ENCODE measurements around the gene MKNK2.

The MKNK2 gene

DNA sequence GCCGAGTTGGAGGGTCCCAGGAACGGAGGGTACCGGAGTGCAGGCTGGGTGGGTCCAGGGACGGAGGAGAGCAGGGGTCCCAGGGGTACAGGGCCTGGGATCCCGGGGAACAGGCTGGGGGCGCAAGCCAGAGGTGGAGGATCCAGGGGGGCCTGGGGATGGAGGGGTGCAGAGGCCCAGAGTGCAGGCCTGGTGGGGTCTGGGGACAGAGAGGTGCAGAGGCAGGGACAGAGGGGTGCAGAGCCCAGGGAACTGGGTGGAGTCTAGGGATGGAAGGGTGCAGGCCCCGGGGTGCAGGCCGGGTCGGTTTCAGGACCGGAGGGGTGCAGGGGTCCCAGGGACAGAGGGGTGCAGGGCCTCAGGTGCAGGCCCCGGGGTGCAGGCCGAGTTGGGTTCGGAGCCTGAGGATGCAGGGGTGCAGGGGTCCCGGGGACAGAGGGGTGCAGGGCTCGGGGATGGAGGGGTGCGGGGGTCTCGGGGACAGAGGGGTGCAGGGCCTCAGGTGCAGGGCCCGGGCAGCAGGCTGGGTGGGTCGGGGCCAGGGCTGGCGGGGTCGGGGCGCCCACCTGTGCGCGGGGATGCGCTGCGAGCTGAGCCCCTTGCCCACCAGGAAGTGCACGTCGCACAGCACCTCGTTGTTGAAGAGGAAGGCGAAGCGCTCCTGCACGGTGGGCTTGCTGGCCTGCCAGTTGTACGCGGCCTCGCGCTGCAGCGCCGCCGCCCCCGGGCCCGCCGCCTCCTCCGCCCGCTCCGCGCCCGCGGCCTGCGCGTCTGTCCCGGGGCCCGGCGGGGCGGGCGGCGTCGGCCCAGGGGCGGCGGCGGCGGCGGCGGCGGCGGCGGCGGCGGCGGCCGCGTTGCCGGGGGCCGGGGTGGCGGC lies 36.1 kb downstream of the MKNK2 start:
- H3K9me3 ChIP-seq (ENCODE audit: control extremely low read depth in 1 of 5, control insufficient read depth in 4 of 5, insufficient read depth in 2 of 5, low read depth in 1 of 5, low read length in 4 of 5), result no peaks in the 10 kb centered on the region
- ChIA-PET POLR2A (interaction anchor here (0.7 to 1.1 kb wide), 2 partner anchors 37 to 59 kb away, joined by 3 to 4 read pairs; no protein-coding TSS in a partner anchor), CTCF (no interaction called here)
- peak in 2 of 3 donors; percentile 49 to 66 for DNase-seq
- H3K27ac ChIP-seq (ENCODE audit: insufficient read depth in 1 of 2, low read depth in 1 of 2, low read length in 2 of 2, poor library complexity in 1 of 2, severe bottlenecking in 2 of 2), result no peak overlapping the region
- H3K36me3 ChIP-seq (ENCODE audit: control insufficient read depth in 4 of 4, insufficient read depth in 4 of 4, low read length in 3 of 4), result peaks cover 0 to 11% (median 1%) of the 10 kb centered on the region in 4 experiments
- peaks cover 0 to 32% (median 19%) of the 10 kb centered on the region in 4 experiments for H3K4me1 ChIP-seq (ENCODE audit: control extremely low read depth in 1 of 4, control insufficient read depth in 4 of 4, insufficient read depth in 4 of 4, low read length in 3 of 4)
- no peaks in the 10 kb centered on the region for H3K27me3 ChIP-seq (replicated peaks in 2 of 5; ENCODE audit: control insufficient read depth in 4 of 5, insufficient read depth in 5 of 5, low read length in 4 of 5)
- WGBS (ENCODE audit: insufficient coverage), result 15% methylated on average over 47 of the region's 74 CpGs
- H3K4me3 ChIP-seq (ENCODE audit: control insufficient read depth in 1 of 7, extremely low read depth in 1 of 7, insufficient read depth in 4 of 7, low read depth in 2 of 7, low read length in 6 of 7), result peak overlapping the region in 6 of 7 experiments; percentile 37 to 84 (median 60)

GRCh38 chr19:2014131-2014571 lies 36.9 kb downstream of the MKNK2 start:
- CTCF ChIA-PET, result no interaction called here
- H3K27me3 ChIP-seq (replicated peaks in 2 of 5; ENCODE audit: control insufficient read depth in 4 of 5, insufficient read depth in 5 of 5, low read length in 4 of 5), result no peaks in the 10 kb centered on the region
- WGBS (ENCODE audit: insufficient coverage), result 78% methylated on average over 4 of the region's 5 CpGs
- H3K4me1 ChIP-seq (ENCODE audit: control extremely low read depth in 1 of 4, control insufficient read depth in 4 of 4, insufficient read depth in 4 of 4, low read length in 3 of 4), result peaks cover 0 to 28% (median 17%) of the 10 kb centered on the region in 4 experiments
- H3K36me3 ChIP-seq (ENCODE audit: control insufficient read depth in 4 of 4, insufficient read depth in 4 of 4, low read length in 3 of 4), result peaks cover 0 to 11% (median 1%) of the 10 kb centered on the region in 4 experiments
- H3K9me3 ChIP-seq (ENCODE audit: control extremely low read depth in 1 of 5, control insufficient read depth in 4 of 5, insufficient read depth in 2 of 5, low read depth in 1 of 5, low read length in 4 of 5), result no peaks in the 10 kb centered on the region
- no peak for DNase-seq
- peak overlapping the region in 1 of 7 experiments; percentile 84 for H3K4me3 ChIP-seq (ENCODE audit: control insufficient read depth in 1 of 7, extremely low read depth in 1 of 7, insufficient read depth in 4 of 7, low read depth in 2 of 7, low read length in 6 of 7)
- no peak overlapping the region for H3K27ac ChIP-seq (ENCODE audit: insufficient read depth in 1 of 2, low read depth in 1 of 2, low read length in 2 of 2, poor library complexity in 1 of 2, severe bottlenecking in 2 of 2)
- POLR2A ChIA-PET, result no interaction called here

DNA sequence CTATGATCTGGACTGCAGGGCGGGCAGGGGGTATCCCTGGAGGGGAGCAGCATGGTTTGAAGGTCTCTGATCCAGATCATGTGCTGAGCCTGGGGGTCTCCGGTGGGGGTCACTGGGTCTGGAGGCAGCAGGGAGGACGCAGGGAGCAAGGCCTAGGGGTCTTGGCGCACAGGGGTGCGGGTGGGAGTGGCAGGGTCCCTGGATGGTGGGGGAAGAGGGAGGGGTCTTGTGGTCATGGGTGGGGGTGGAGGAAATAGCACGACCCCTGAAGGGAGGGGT lies 37.4 kb downstream of the MKNK2 start:
- no peak for DNase-seq
- no peaks in the 10 kb centered on the region for H3K9me3 ChIP-seq (ENCODE audit: control extremely low read depth in 1 of 5, control insufficient read depth in 4 of 5, insufficient read depth in 2 of 5, low read depth in 1 of 5, low read length in 4 of 5)
- no peak overlapping the region for H3K27ac ChIP-seq (ENCODE audit: insufficient read depth in 1 of 2, low read depth in 1 of 2, low read length in 2 of 2, poor library complexity in 1 of 2, severe bottlenecking in 2 of 2)
- ChIA-PET POLR2A (interaction anchor here (0.8 kb wide), 1 partner anchor 18 kb away, joined by 3 read pairs; no protein-coding TSS in a partner anchor), CTCF (no interaction called here)
- H3K36me3 ChIP-seq (ENCODE audit: control insufficient read depth in 4 of 4, insufficient read depth in 4 of 4, low read length in 3 of 4), result peaks cover 0 to 11% (median 1%) of the 10 kb centered on the region in 4 experiments
- H3K4me1 ChIP-seq (ENCODE audit: control extremely low read depth in 1 of 4, control insufficient read depth in 4 of 4, insufficient read depth in 4 of 4, low read length in 3 of 4), result peaks cover 0 to 28% (median 17%) of the 10 kb centered on the region in 4 experiments
- H3K4me3 ChIP-seq (ENCODE audit: control insufficient read depth in 1 of 7, extremely low read depth in 1 of 7, insufficient read depth in 4 of 7, low read depth in 2 of 7, low read length in 6 of 7), result no peak overlapping the region
- no peaks in the 10 kb centered on the region for H3K27me3 ChIP-seq (replicated peaks in 2 of 5; ENCODE audit: control insufficient read depth in 4 of 5, insufficient read depth in 5 of 5, low read length in 4 of 5)
- 83% methylated on average over 3 of the region's 6 CpGs for WGBS (ENCODE audit: insufficient coverage)

DNA sequence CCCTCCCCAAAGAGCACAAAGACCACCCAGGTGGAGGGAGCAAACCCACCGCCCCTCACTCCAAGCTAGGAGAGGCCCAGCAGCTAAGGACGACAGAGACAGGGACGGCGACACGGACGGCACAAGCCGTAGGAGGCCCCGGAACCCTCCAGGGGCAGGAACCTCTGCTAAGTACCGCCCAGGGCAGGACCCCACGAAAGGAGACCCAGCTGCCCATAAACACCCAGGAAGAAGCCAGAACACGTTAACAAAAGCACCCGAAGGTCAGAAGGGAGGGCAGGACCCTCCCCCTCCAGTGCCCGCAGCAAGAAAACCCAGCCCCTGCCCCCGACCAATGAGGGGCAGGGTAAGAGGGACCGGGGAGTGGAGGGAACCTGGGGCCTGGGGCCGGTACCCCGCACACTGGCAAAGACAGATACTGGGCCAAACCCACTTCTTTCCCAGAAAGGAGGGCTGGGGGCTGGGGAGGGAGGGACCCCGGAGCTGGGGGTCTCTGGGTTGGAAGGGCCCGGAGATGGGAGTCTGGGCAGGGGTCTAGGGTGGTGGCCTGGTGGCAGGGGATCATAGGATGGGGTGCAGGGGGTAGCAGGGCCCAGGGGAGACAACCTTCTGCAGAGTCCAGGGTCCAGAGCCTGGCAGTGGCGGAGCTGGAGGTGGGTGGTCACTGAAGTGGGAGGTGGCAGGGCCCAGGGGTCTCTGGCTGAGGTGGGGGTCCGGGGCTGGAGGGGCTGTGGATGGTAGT lies 37.9 kb downstream of the MKNK2 start:
- Histone ChIP-seq H3K27me3 (replicated peaks in 2 of 5; ENCODE audit: control insufficient read depth in 4 of 5, insufficient read depth in 5 of 5, low read length in 4 of 5) (no peaks in the 10 kb centered on the region), H3K9me3 (ENCODE audit: control extremely low read depth in 1 of 5, control insufficient read depth in 4 of 5, insufficient read depth in 2 of 5, low read depth in 1 of 5, low read length in 4 of 5) (no peaks in the 10 kb centered on the region), H3K27ac (ENCODE audit: insufficient read depth in 1 of 2, low read depth in 1 of 2, low read length in 2 of 2, poor library complexity in 1 of 2, severe bottlenecking in 2 of 2) (peak overlapping the region in 1 of 2 experiments; percentile 34), H3K4me1 (ENCODE audit: control extremely low read depth in 1 of 4, control insufficient read depth in 4 of 4, insufficient read depth in 4 of 4, low read length in 3 of 4) (peaks cover 0 to 28% (median 17%) of the 10 kb centered on the region in 4 experiments), H3K4me3 (ENCODE audit: control insufficient read depth in 1 of 7, extremely low read depth in 1 of 7, insufficient read depth in 4 of 7, low read depth in 2 of 7, low read length in 6 of 7) (no peak overlapping the region), H3K36me3 (ENCODE audit: control insufficient read depth in 4 of 4, insufficient read depth in 4 of 4, low read length in 3 of 4) (peaks cover 0 to 11% (median 1%) of the 10 kb centered on the region in 4 experiments)
- CTCF ChIA-PET, result no interaction called here
- POLR2A ChIA-PET, result interaction anchor here (0.8 kb wide), 1 partner anchor 17 kb away, joined by 3 read pairs; no protein-coding TSS in a partner anchor
- 98% methylated on average over 19 of the region's 21 CpGs for WGBS (ENCODE audit: insufficient coverage)
- no peak for DNase-seq

- no peak overlapping the region for H3K27ac ChIP-seq (ENCODE audit: insufficient read depth in 1 of 2, low read depth in 1 of 2, low read length in 2 of 2, poor library complexity in 1 of 2, severe bottlenecking in 2 of 2)
- 92% methylated on average over 9 of the region's 12 CpGs for WGBS (ENCODE audit: insufficient coverage)
- H3K27me3 ChIP-seq (replicated peaks in 2 of 5; ENCODE audit: control insufficient read depth in 4 of 5, insufficient read depth in 5 of 5, low read length in 4 of 5), result no peaks in the 10 kb centered on the region
- no peak for DNase-seq
- POLR2A ChIA-PET, result no interaction called here
- H3K9me3 ChIP-seq (ENCODE audit: control extremely low read depth in 1 of 5, control insufficient read depth in 4 of 5, insufficient read depth in 2 of 5, low read depth in 1 of 5, low read length in 4 of 5), result no peaks in the 10 kb centered on the region
- H3K4me1 ChIP-seq (ENCODE audit: control extremely low read depth in 1 of 4, control insufficient read depth in 4 of 4, insufficient read depth in 4 of 4, low read length in 3 of 4), result peaks cover 0 to 24% (median 14%) of the 10 kb centered on the region in 4 experiments
- CTCF ChIA-PET, result interaction anchor here (0.6 kb wide), 1 partner anchor 81 kb away, joined by 3 read pairs; no protein-coding TSS in a partner anchor
- peaks cover 0 to 11% (median 1%) of the 10 kb centered on the region in 4 experiments for H3K36me3 ChIP-seq (ENCODE audit: control insufficient read depth in 4 of 4, insufficient read depth in 4 of 4, low read length in 3 of 4)
- no peak overlapping the region for H3K4me3 ChIP-seq (ENCODE audit: control insufficient read depth in 1 of 7, extremely low read depth in 1 of 7, insufficient read depth in 4 of 7, low read depth in 2 of 7, low read length in 6 of 7)
These were observed 39.9 kb downstream of the MKNK2 start for GRCh38 chr19:2011169-2011568.

GRCh38 chr19:2010135-2010668 lies 40.8 kb downstream of the MKNK2 start:
- CTCF ChIA-PET, result no interaction called here
- Histone ChIP-seq H3K27me3 (replicated peaks in 2 of 5; ENCODE audit: control insufficient read depth in 4 of 5, insufficient read depth in 5 of 5, low read length in 4 of 5) (no peaks in the 10 kb centered on the region), H3K4me1 (ENCODE audit: control extremely low read depth in 1 of 4, control insufficient read depth in 4 of 4, insufficient read depth in 4 of 4, low read length in 3 of 4) (peaks cover 0 to 29% (median 15%) of the 10 kb centered on the region in 4 experiments), H3K36me3 (ENCODE audit: control insufficient read depth in 4 of 4, insufficient read depth in 4 of 4, low read length in 3 of 4) (peaks cover 0 to 11% (median 1%) of the 10 kb centered on the region in 4 experiments), H3K9me3 (ENCODE audit: control extremely low read depth in 1 of 5, control insufficient read depth in 4 of 5, insufficient read depth in 2 of 5, low read depth in 1 of 5, low read length in 4 of 5) (no peaks in the 10 kb centered on the region), H3K27ac (ENCODE audit: insufficient read depth in 1 of 2, low read depth in 1 of 2, low read length in 2 of 2, poor library complexity in 1 of 2, severe bottlenecking in 2 of 2) (no peak overlapping the region), H3K4me3 (ENCODE audit: control insufficient read depth in 1 of 7, extremely low read depth in 1 of 7, insufficient read depth in 4 of 7, low read depth in 2 of 7, low read length in 6 of 7) (no peak overlapping the region)
- no peak for DNase-seq
- POLR2A ChIA-PET, result no interaction called here
- 96% methylated on average over 18 of the region's 20 CpGs for WGBS (ENCODE audit: insufficient coverage)
